ENCODE results near the gene LY9. TPM values are rescaled to one million over a fixed set of nuclear protein-coding genes. Genes with fewer than 3 reads are reported as not detected.

The LY9 gene
- polyA plus RNA-seq, 1 of the 3 experiments (the other 2 are of a cell fraction): not detected

DNA sequence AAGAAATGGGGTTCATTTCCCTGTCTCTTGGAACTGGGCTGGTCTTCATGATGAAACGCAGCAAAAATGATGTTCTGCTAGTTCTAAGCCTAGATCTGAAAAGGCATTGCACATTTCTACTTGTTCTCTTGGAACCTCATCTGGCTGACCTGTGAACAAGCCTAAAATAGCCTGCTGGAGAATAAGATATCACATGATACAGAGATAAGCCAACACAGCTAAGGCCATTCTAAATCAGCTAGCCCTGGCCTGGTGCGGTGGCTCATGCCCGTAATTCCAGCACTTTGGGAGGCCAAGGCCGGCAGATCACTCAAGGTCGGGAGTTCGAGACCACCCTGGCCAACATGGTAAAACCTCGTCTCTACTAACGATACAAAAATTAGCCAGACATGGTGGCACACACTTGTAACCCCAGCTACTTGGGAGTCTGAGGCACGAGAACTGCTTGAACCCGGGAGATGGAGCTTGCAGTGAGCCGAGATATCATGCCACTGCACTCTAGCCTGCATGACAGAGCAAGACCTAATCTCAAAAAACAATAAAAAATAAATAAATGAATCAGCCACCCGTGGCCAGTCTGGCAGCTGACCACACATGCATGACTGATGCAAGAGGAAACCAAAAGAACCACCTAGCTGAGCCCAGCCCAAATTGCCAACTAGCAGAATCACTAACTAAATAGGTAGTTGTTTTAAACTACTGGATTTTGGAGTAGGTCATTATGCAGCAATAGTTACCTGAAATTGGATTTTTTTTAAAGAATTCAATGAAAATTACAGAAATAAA lies 48.7 kb downstream of the LY9 start:
- H3K27me3 ChIP-seq (ENCODE audit: insufficient read depth): peaks cover 12% of the 10 kb centered on the region; the same call in 1 of the 2 replicates
- no peaks in the 10 kb centered on the region for H3K9me2 ChIP-seq
- no peaks in the 10 kb centered on the region for H3K4me1 ChIP-seq (ENCODE audit: control insufficient read depth in 1 of 2, insufficient read depth in 2 of 2, low read depth in 1 of 2, low read length in 1 of 2)
- no peak overlapping the region for H3K9ac ChIP-seq
- no peaks in the 10 kb centered on the region for H3K36me3 ChIP-seq (replicated peaks in 1 of 2; ENCODE audit: control insufficient read depth in 1 of 2, insufficient read depth in 2 of 2, low read length in 1 of 2)
- no peaks in the 10 kb centered on the region; the same call in 1 of the 2 replicates for H3K9me3 ChIP-seq
- no peaks in the 10 kb centered on the region for H3K79me2 ChIP-seq (ENCODE audit: insufficient read depth)
- no peak overlapping the region for H3K4me2 ChIP-seq
- DNase-seq: no peak
- ChIA-PET CTCF (interaction anchor here (1.2 to 1.8 kb wide), 2 partner anchors 8 to 10 kb away, joined by 4 to 5 read pairs; no protein-coding TSS in a partner anchor), POLR2A (no interaction called here)
- H4K20me1 ChIP-seq (ENCODE audit: insufficient read depth): no peaks in the 10 kb centered on the region
- H3F3A ChIP-seq (replicated peaks; ENCODE audit: insufficient read depth): no peaks in the 10 kb centered on the region
- TF ChIP-seq GABPA (IDR thresholded peaks at IDR 0.05; ENCODE audit: low read depth) (no peak), SMC3 (IDR thresholded peaks at IDR 0.05; ENCODE audit: low read depth, low read length) (no peak), MXI1 (IDR thresholded peaks at IDR 0.05; ENCODE audit: low read depth, low read length) (no peak), YY1 (IDR thresholded peaks at IDR 0.05; ENCODE audit: low read depth) (no peak), SIN3A (IDR thresholded peaks at IDR 0.05; ENCODE audit: borderline replicate concordance, low read depth, low read length) (no peak)
- no peak overlapping the region for H2AFZ ChIP-seq (ENCODE audit: low read depth)
- H3K27ac ChIP-seq (ENCODE audit: low read depth in 2 of 2, low read length in 1 of 2): no peak overlapping the region
- WGBS (ENCODE audit: low lambda C conversion rate): 9% methylated on average over 11 of the region's 12 CpGs
- no peak overlapping the region for H3K4me3 ChIP-seq (ENCODE audit: low read depth in 2 of 2, low read length in 1 of 2)

DNA sequence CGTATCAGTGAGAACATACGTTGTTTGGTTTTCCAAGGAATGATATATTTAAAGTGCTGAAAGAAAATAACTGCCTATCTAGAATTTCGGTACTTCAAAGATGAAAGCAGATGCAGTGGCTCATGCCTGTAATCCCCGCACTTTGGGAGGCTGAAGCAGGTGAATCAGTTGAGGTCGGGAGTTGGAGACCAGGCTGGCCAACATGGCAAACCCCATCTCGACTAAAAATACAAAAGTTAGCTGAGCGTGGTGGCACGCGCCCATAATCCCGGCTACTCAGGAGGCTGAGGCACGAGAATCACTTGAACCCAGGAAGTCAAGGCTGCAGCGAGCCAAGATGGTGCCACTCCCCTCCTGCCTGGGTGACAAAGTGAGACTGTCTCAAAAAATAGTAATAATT lies 50.3 kb downstream of the LY9 start:
- H3K36me3 ChIP-seq (replicated peaks in 1 of 2; ENCODE audit: control insufficient read depth in 1 of 2, insufficient read depth in 2 of 2, low read length in 1 of 2): no peaks in the 10 kb centered on the region
- no peaks in the 10 kb centered on the region for H3F3A ChIP-seq (replicated peaks; ENCODE audit: insufficient read depth)
- no peak overlapping the region for H3K4me3 ChIP-seq (ENCODE audit: low read depth in 2 of 2, low read length in 1 of 2)
- H3K9me3 ChIP-seq: no peaks in the 10 kb centered on the region; the same call in 1 of the 2 replicates
- no peaks in the 10 kb centered on the region for H3K9me2 ChIP-seq
- 11% methylated on average over 12 of the region's 12 CpGs for WGBS (ENCODE audit: low lambda C conversion rate)
- no peak overlapping the region for H2AFZ ChIP-seq (ENCODE audit: low read depth)
- no peaks in the 10 kb centered on the region for H3K79me2 ChIP-seq (ENCODE audit: insufficient read depth)
- H3K9ac ChIP-seq: no peak overlapping the region
- H4K20me1 ChIP-seq (ENCODE audit: insufficient read depth): no peaks in the 10 kb centered on the region
- H3K4me2 ChIP-seq: no peak overlapping the region
- POLR2A ChIA-PET: no interaction called here
- H3K4me1 ChIP-seq (ENCODE audit: control insufficient read depth in 1 of 2, insufficient read depth in 2 of 2, low read depth in 1 of 2, low read length in 1 of 2): no peaks in the 10 kb centered on the region
- no peak overlapping the region for H3K27ac ChIP-seq (ENCODE audit: low read depth in 2 of 2, low read length in 1 of 2)
- H3K27me3 ChIP-seq (ENCODE audit: insufficient read depth): peaks cover 18% of the 10 kb centered on the region; the same call in 1 of the 2 replicates
- CTCF ChIA-PET: no interaction called here
- no peak for DNase-seq
- TF ChIP-seq EZH2phosphoT487 (IDR thresholded peaks at IDR 0.05; ENCODE audit: borderline replicate concordance, low read depth) (no peak), EP300 (IDR thresholded peaks at IDR 0.05; ENCODE audit: borderline replicate concordance in 1 of 2, low read depth in 1 of 2, low read length in 1 of 2) (no peak), RFX5 (IDR thresholded peaks at IDR 0.05; ENCODE audit: low read length) (no peak), RAD21 (IDR thresholded peaks at IDR 0.05; ENCODE audit: low read length) (no peak), GATA2 (CRISPR knock-in tag; IDR thresholded peaks at IDR 0.05) (no peak), SIN3A (IDR thresholded peaks at IDR 0.05; ENCODE audit: borderline replicate concordance, low read depth, low read length) (no peak), CHD2 (IDR thresholded peaks at IDR 0.05; ENCODE audit: low read length, partially characterized antibody) (no peak), FOXM1 (IDR thresholded peaks at IDR 0.05; ENCODE audit: low read depth) (no peak), JUND (IDR thresholded peaks at IDR 0.05) (no peak), TEAD4 (IDR thresholded peaks at IDR 0.05; ENCODE audit: borderline replicate concordance, insufficient read depth) (no peak), POLR2AphosphoS5 (IDR thresholded peaks at IDR 0.05; ENCODE audit: low read depth, low read length) (no peak), ELF1 (IDR thresholded peaks at IDR 0.05) (no peak), FOXJ3 (CRISPR knock-in tag; IDR thresholded peaks at IDR 0.05) (no peak), RXRA (IDR thresholded peaks at IDR 0.05; ENCODE audit: borderline replicate concordance, low read depth) (no peak), YY1 (IDR thresholded peaks at IDR 0.05; ENCODE audit: low read depth) (no peak)
- TF ChIP-seq, protein P1, sequence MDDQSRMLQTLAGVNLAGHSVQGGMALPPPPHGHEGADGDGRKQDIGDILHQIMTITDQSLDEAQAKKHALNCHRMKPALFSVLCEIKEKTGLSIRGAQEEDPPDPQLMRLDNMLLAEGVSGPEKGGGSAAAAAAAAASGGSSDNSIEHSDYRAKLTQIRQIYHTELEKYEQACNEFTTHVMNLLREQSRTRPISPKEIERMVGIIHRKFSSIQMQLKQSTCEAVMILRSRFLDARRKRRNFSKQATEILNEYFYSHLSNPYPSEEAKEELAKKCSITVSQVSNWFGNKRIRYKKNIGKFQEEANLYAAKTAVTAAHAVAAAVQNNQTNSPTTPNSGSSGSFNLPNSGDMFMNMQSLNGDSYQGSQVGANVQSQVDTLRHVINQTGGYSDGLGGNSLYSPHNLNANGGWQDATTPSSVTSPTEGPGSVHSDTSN (IDR thresholded peaks at IDR 0.05): no peak
- TF ChIP-seq, protein P2, sequence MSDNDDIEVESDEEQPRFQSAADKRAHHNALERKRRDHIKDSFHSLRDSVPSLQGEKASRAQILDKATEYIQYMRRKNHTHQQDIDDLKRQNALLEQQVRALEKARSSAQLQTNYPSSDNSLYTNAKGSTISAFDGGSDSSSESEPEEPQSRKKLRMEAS (IDR thresholded peaks at IDR 0.05; ENCODE audit: low read depth): no peak
- TF ChIP-seq, protein P3, sequence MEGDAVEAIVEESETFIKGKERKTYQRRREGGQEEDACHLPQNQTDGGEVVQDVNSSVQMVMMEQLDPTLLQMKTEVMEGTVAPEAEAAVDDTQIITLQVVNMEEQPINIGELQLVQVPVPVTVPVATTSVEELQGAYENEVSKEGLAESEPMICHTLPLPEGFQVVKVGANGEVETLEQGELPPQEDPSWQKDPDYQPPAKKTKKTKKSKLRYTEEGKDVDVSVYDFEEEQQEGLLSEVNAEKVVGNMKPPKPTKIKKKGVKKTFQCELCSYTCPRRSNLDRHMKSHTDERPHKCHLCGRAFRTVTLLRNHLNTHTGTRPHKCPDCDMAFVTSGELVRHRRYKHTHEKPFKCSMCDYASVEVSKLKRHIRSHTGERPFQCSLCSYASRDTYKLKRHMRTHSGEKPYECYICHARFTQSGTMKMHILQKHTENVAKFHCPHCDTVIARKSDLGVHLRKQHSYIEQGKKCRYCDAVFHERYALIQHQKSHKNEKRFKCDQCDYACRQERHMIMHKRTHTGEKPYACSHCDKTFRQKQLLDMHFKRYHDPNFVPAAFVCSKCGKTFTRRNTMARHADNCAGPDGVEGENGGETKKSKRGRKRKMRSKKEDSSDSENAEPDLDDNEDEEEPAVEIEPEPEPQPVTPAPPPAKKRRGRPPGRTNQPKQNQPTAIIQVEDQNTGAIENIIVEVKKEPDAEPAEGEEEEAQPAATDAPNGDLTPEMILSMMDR (IDR thresholded peaks at IDR 0.05): no peak
- TF ChIP-seq, protein P4, sequence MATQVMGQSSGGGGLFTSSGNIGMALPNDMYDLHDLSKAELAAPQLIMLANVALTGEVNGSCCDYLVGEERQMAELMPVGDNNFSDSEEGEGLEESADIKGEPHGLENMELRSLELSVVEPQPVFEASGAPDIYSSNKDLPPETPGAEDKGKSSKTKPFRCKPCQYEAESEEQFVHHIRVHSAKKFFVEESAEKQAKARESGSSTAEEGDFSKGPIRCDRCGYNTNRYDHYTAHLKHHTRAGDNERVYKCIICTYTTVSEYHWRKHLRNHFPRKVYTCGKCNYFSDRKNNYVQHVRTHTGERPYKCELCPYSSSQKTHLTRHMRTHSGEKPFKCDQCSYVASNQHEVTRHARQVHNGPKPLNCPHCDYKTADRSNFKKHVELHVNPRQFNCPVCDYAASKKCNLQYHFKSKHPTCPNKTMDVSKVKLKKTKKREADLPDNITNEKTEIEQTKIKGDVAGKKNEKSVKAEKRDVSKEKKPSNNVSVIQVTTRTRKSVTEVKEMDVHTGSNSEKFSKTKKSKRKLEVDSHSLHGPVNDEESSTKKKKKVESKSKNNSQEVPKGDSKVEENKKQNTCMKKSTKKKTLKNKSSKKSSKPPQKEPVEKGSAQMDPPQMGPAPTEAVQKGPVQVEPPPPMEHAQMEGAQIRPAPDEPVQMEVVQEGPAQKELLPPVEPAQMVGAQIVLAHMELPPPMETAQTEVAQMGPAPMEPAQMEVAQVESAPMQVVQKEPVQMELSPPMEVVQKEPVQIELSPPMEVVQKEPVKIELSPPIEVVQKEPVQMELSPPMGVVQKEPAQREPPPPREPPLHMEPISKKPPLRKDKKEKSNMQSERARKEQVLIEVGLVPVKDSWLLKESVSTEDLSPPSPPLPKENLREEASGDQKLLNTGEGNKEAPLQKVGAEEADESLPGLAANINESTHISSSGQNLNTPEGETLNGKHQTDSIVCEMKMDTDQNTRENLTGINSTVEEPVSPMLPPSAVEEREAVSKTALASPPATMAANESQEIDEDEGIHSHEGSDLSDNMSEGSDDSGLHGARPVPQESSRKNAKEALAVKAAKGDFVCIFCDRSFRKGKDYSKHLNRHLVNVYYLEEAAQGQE (IDR thresholded peaks at IDR 0.05; ENCODE audit: low read depth, low read length): no peak

Measured in SK-N-SH (cell line).